ENCODE measurements around the gene MORN1.
A peak's percentile ranks its signal among the peaks of the same experiment; 100 is the strongest.

Gene MORN1

GRCh38 chr1:2283991-2284895, 107.1 kb downstream of the MORN1 start:
- no peak for DNase-seq (ENCODE audit: low read depth)
- no peak for TF ChIP-seq CTCF (conservative IDR thresholded peaks at IDR 0.05; ENCODE audit: control insufficient read depth, insufficient read depth, low read depth, low read length)
- no peak overlapping the region for H3K4me3 ChIP-seq (ENCODE audit: control insufficient read depth, low read depth, low read length)

GRCh38 chr1:2283371-2283990, 107.9 kb downstream of the MORN1 start:
- TF ChIP-seq CTCF (conservative IDR thresholded peaks at IDR 0.05; ENCODE audit: control insufficient read depth, insufficient read depth, low read depth, low read length) = no peak
- DNase-seq (ENCODE audit: low read depth) = no peak
- H3K4me3 ChIP-seq (ENCODE audit: control insufficient read depth, low read depth, low read length) = no peak overlapping the region

- H3K4me3 ChIP-seq (ENCODE audit: control insufficient read depth, low read depth, low read length) = no peak overlapping the region
- no peak for DNase-seq (ENCODE audit: low read depth)
- TF ChIP-seq CTCF (conservative IDR thresholded peaks at IDR 0.05; ENCODE audit: control insufficient read depth, insufficient read depth, low read depth, low read length) = no peak
Measured at GRCh38 chr1:2282556-2283270, 108.6 kb downstream of the MORN1 start.

GRCh38 chr1:2279817-2280216, 111.5 kb downstream of the MORN1 start:
- TF ChIP-seq CTCF (conservative IDR thresholded peaks at IDR 0.05; ENCODE audit: control insufficient read depth, insufficient read depth, low read depth, low read length) = no peak
- no peak for DNase-seq (ENCODE audit: low read depth)
- H3K4me3 ChIP-seq (ENCODE audit: control insufficient read depth, low read depth, low read length) = no peak overlapping the region

GRCh38 chr1:2279210-2279639, 112.1 kb downstream of the MORN1 start:
- TF ChIP-seq CTCF (conservative IDR thresholded peaks at IDR 0.05; ENCODE audit: control insufficient read depth, insufficient read depth, low read depth, low read length) = no peak
- peak; percentile 82 for DNase-seq (ENCODE audit: low read depth)
- H3K4me3 ChIP-seq (ENCODE audit: control insufficient read depth, low read depth, low read length) = no peak overlapping the region

- no peak for TF ChIP-seq CTCF (conservative IDR thresholded peaks at IDR 0.05; ENCODE audit: control insufficient read depth, insufficient read depth, low read depth, low read length)
- DNase-seq (ENCODE audit: low read depth) = no peak
- no peak overlapping the region for H3K4me3 ChIP-seq (ENCODE audit: control insufficient read depth, low read depth, low read length)
Measured at GRCh38 chr1:2278591-2279209, 112.7 kb downstream of the MORN1 start.
